GM04503 (cell line): ENCODE results near the gene ZNF664.

Source experiments
- DNase-seq: peaks from one replicate; pipeline ENCODE4 v3.0.0-alpha.2; 2012; ENCODE audit warnings: low read depth

Gene ZNF664

GRCh38 chr12:124034297-124034696 lies 61.3 kb downstream of the ZNF664 start:
- no peak for DNase-seq

- DNase-seq: no peak
Measured at GRCh38 chr12:124035163-124035562, 62.1 kb downstream of the ZNF664 start.

- no peak for DNase-seq
Measured at GRCh38 chr12:124036171-124036598, 63.2 kb downstream of the ZNF664 start.

- DNase-seq: no peak
Measured at GRCh38 chr12:124036657-124037109, 63.7 kb downstream of the ZNF664 start.

- DNase-seq: no peak
Measured at GRCh38 chr12:124037331-124037730, 64.3 kb downstream of the ZNF664 start.

- no peak for DNase-seq
Measured at GRCh38 chr12:124039276-124039675, 66.3 kb downstream of the ZNF664 start.

GRCh38 chr12:124040291-124040690 lies 67.3 kb downstream of the ZNF664 start:
- no peak for DNase-seq

GRCh38 chr12:124040737-124041136 lies 67.7 kb downstream of the ZNF664 start:
- DNase-seq: no peak

- DNase-seq: no peak
Measured at GRCh38 chr12:124041907-124042306, 68.9 kb downstream of the ZNF664 start.

GRCh38 chr12:124044021-124044420 lies 71.0 kb downstream of the ZNF664 start:
- no peak for DNase-seq

GRCh38 chr12:124044809-124045321 lies 71.8 kb downstream of the ZNF664 start:
- no peak for DNase-seq

GRCh38 chr12:124045671-124046455 lies 72.8 kb downstream of the ZNF664 start:
- no peak for DNase-seq

GRCh38 chr12:124046456-124046740 lies 73.4 kb downstream of the ZNF664 start:
- DNase-seq: no peak

GRCh38 chr12:124047045-124047566 lies 74.1 kb downstream of the ZNF664 start:
- DNase-seq: no peak

- no peak for DNase-seq
Measured at GRCh38 chr12:124049451-124050094, 76.6 kb downstream of the ZNF664 start.

- no peak for DNase-seq
Measured at GRCh38 chr12:124053851-124054250, 80.8 kb downstream of the ZNF664 start.

- no peak for DNase-seq
Measured at GRCh38 chr12:124055066-124055465, 82.1 kb downstream of the ZNF664 start.

- DNase-seq: no peak
Measured at GRCh38 chr12:124057691-124058090, 84.7 kb downstream of the ZNF664 start.

- DNase-seq: no peak
Measured at GRCh38 chr12:124059752-124060151, 86.7 kb downstream of the ZNF664 start.
